ENCODE results near the gene TCTA.
A peak's percentile ranks its signal among the peaks of the same experiment; 100 is the strongest.

The TCTA gene

DNA sequence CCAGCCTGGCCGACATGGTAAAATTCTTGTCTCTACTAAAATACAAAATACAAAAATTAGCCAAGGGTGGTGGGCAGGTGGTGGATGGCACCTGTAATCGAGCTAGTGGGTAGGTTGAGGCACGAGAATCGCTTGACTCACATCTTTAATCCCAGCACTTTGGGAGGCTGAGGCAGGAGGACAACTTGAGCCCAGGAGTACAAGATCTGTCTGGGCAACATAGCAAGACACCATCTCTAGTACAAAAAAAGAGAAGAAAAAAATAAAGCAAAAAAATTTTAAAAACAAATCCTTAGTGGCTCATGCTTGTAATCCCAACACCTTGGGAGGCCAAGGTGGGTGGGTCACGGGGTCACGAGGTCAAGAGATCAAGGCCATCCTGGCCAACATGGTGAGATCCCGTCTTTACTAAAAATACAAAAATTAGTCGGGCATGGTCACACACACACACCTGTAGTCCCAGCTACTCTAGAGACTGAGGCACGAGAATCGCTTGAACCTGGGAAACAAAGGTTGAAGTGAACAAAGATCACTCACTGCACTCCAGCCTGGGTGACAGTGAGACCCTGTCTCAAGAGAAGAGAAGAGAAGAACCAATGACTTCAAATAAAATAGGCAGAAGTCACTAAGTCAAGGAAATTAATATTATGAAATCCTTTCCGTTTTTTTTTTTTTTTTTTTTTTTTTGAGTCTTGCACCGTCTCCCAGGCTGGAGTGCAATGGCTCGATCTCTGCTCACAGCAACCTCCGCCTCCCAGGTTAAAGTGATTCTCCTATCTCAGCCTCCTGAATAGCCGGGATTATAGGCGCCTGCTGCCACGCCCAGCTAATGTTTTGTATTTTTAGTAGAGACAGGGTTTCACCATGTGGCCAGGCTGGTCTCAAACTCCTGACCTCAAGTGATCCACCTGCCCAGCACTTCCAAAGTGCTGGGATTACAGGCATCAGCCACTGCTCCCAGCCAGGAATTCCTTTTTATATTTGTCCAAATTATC is 5.4 kb upstream of the TCTA start:
- no peaks in the 10 kb centered on the region for H3K27me3 ChIP-seq (ENCODE audit: insufficient read depth, low read length, poor library complexity)
- peaks cover 99% of the 10 kb centered on the region for H3K79me2 ChIP-seq (ENCODE audit: insufficient read depth, low read length)
- TF ChIP-seq, protein P1, sequence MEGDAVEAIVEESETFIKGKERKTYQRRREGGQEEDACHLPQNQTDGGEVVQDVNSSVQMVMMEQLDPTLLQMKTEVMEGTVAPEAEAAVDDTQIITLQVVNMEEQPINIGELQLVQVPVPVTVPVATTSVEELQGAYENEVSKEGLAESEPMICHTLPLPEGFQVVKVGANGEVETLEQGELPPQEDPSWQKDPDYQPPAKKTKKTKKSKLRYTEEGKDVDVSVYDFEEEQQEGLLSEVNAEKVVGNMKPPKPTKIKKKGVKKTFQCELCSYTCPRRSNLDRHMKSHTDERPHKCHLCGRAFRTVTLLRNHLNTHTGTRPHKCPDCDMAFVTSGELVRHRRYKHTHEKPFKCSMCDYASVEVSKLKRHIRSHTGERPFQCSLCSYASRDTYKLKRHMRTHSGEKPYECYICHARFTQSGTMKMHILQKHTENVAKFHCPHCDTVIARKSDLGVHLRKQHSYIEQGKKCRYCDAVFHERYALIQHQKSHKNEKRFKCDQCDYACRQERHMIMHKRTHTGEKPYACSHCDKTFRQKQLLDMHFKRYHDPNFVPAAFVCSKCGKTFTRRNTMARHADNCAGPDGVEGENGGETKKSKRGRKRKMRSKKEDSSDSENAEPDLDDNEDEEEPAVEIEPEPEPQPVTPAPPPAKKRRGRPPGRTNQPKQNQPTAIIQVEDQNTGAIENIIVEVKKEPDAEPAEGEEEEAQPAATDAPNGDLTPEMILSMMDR (IDR thresholded peaks at IDR 0.05; ENCODE audit: borderline replicate concordance, extremely low read depth, low read length, poor library complexity, severe bottlenecking), result no peak
- TF ChIP-seq EZH2 (IDR thresholded peaks at IDR 0.05; ENCODE audit: borderline replicate concordance, low read depth, low read length, severe bottlenecking), result no peak
- no peak overlapping the region for H2AFZ ChIP-seq (ENCODE audit: low read depth, low read length)
- no peaks in the 10 kb centered on the region for H3K9me3 ChIP-seq (ENCODE audit: insufficient read depth, low read length, severe bottlenecking)
- H4K20me1 ChIP-seq (ENCODE audit: insufficient read depth, low read length), result peaks cover 86% of the 10 kb centered on the region
- H3K4me1 ChIP-seq (ENCODE audit: insufficient read depth, low read length), result peaks cover 35% of the 10 kb centered on the region
- ATAC-seq (ENCODE audit: insufficient read depth, low read depth), result no peak
- no peak for DNase-seq
- H3K4me3 ChIP-seq (ENCODE audit: low read depth in 1 of 2, low read length in 2 of 2), result no peak overlapping the region
- peaks cover 33% of the 10 kb centered on the region for H3K36me3 ChIP-seq (ENCODE audit: insufficient read depth, low read length)
- H3K27ac ChIP-seq (ENCODE audit: low read length), result no peak overlapping the region
- peak overlapping the region; percentile 5; the same call in 1 of the 2 replicates for H3K4me2 ChIP-seq (ENCODE audit: insufficient read depth, low read length)
- no peak overlapping the region for H3K9ac ChIP-seq (ENCODE audit: low read depth, low read length)

DNA sequence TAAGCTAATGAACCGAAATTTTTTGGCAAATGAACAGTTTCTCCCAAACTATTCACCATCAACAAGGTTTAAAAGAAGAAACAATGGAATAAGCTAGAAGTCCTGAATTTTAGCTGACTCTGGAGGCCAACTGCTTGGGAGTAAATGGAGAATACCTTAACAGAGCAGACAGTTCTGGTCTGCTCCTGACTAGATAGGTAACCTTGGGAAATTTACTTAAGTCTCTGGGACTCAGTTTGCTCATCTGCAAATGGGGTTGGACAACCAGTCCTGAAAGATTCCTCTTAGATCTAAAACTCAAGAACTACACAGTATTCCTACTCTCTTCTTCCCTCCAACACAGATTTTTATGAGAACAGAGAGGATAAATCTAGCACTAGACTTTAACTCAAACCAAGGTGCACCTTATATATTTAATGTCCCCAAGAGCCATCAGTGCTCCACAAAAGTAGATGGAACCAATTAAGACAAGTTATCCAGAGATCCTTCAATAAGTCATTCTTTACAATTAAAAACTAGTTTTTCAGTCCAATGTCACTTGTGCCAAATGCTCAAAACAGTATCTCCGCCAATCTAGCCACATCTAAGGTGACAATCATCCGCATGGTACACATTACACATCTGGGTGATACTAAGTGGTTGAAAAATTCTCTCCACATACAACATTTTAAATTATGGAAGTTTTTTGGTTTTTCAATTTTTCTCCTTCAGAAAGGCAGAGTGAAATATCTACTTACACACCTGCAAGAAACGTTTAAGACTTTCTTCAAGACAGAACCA is 2.0 kb upstream of the TCTA start:
- peak overlapping the region; percentile 90 for H3K9ac ChIP-seq (ENCODE audit: low read depth, low read length)
- H4K20me1 ChIP-seq (ENCODE audit: insufficient read depth, low read length), result peaks cover 62% of the 10 kb centered on the region
- no peaks in the 10 kb centered on the region for H3K9me3 ChIP-seq (ENCODE audit: insufficient read depth, low read length, severe bottlenecking)
- H3K36me3 ChIP-seq (ENCODE audit: insufficient read depth, low read length), result peaks cover 27% of the 10 kb centered on the region
- no peaks in the 10 kb centered on the region for H3K27me3 ChIP-seq (ENCODE audit: insufficient read depth, low read length, poor library complexity)
- H2AFZ ChIP-seq (ENCODE audit: low read depth, low read length), result no peak overlapping the region
- peak overlapping the region; percentile 74 for H3K4me2 ChIP-seq (ENCODE audit: insufficient read depth, low read length)
- H3K79me2 ChIP-seq (ENCODE audit: insufficient read depth, low read length), result peaks cover 91% of the 10 kb centered on the region
- ATAC-seq (ENCODE audit: insufficient read depth, low read depth), result no peak
- H3K4me1 ChIP-seq (ENCODE audit: insufficient read depth, low read length), result peaks cover 63% of the 10 kb centered on the region
- H3K4me3 ChIP-seq (ENCODE audit: low read depth in 1 of 2, low read length in 2 of 2), result peak overlapping the region; percentile 61 to 92
- DNase-seq, result no peak
- H3K27ac ChIP-seq (ENCODE audit: low read length), result peak overlapping the region; percentile 97
- TF ChIP-seq, protein P1 (IDR thresholded peaks at IDR 0.05; ENCODE audit: borderline replicate concordance, extremely low read depth, low read length, poor library complexity, severe bottlenecking), result no peak
- TF ChIP-seq EZH2 (IDR thresholded peaks at IDR 0.05; ENCODE audit: borderline replicate concordance, low read depth, low read length, severe bottlenecking), result no peak

DNA sequence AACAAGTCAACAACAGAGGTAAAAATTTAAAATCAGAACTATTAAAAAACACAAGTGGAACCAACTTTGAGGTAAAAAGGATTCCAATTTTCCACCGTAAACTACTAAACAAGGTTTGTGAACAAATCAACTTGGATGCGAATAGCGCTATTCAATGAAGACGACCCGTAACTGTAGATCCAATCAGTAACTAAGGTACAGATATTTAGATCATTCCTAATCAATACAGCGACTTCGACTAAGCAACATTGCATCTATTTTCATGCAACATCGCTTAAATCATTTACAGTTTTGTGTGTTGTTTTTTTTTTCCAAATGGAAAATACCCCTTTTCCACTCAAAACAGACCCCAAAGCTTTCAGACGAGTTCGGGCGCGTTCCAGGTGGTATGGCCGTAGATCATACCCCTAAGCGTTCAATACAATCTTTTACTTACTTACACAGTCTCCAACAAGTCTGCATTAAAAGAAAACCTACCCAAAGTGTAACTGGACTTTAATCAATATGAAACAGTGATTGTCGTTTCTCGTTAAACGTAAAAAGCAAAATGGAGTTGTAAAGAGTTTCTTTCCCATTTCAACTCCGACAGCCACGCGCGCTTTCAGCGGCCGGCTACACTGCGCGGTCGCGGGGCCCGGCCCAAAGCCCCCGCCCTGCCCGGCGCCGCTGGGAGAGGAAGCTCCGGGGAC is 1.2 kb upstream of the TCTA start:
- no peak for ATAC-seq (ENCODE audit: insufficient read depth, low read depth)
- H4K20me1 ChIP-seq (ENCODE audit: insufficient read depth, low read length), result peaks cover 58% of the 10 kb centered on the region
- H3K4me1 ChIP-seq (ENCODE audit: insufficient read depth, low read length), result peaks cover 70% of the 10 kb centered on the region

More for the DNA sequence above, 1.2 kb upstream of the TCTA start:
- H2AFZ ChIP-seq (ENCODE audit: low read depth, low read length), result 0 out of 2 replicates have a peak overlapping the region, but pooled peaks have one; percentile 33
- H3K27me3 ChIP-seq (ENCODE audit: insufficient read depth, low read length, poor library complexity), result no peaks in the 10 kb centered on the region
- H3K4me2 ChIP-seq (ENCODE audit: insufficient read depth, low read length), result peak overlapping the region; percentile 74
- H3K9ac ChIP-seq (ENCODE audit: low read depth, low read length), result peak overlapping the region; percentile 90
- no peaks in the 10 kb centered on the region for H3K9me3 ChIP-seq (ENCODE audit: insufficient read depth, low read length, severe bottlenecking)
- H3K27ac ChIP-seq (ENCODE audit: low read length), result peak overlapping the region; percentile 97
- peaks cover 83% of the 10 kb centered on the region for H3K79me2 ChIP-seq (ENCODE audit: insufficient read depth, low read length)
- no peak for DNase-seq
- H3K36me3 ChIP-seq (ENCODE audit: insufficient read depth, low read length), result peaks cover 27% of the 10 kb centered on the region
- H3K4me3 ChIP-seq (ENCODE audit: low read depth in 1 of 2, low read length in 2 of 2), result peak overlapping the region; percentile 61 to 92
- no peak for TF ChIP-seq EZH2 (IDR thresholded peaks at IDR 0.05; ENCODE audit: borderline replicate concordance, low read depth, low read length, severe bottlenecking)
- TF ChIP-seq, protein P1 (IDR thresholded peaks at IDR 0.05; ENCODE audit: borderline replicate concordance, extremely low read depth, low read length, poor library complexity, severe bottlenecking), result no peak

All from DND-41 (cell line).